ENCODE results near the gene ZNF253.
A peak's percentile ranks its signal among the peaks of the same experiment; 100 is the strongest.
"Not testable (repeated sequence)": the region's sequence is repeated elsewhere in the genome, so short reads cannot be mapped to it uniquely, and the experiment has no call there.

The ZNF253 gene

GRCh38 chr19:19823916-19824315 lies 41.8 kb upstream of the ZNF253 start:
- no peak for DNase-seq
- no peaks in the 10 kb centered on the region for H3K27me3 ChIP-seq (replicated peaks in 2 of 5; ENCODE audit: control insufficient read depth in 4 of 5, insufficient read depth in 5 of 5, low read length in 4 of 5)
- ChIA-PET POLR2A (no interaction called here), CTCF (no interaction called here)
- peaks cover 2 to 50% (median 17%) of the 10 kb centered on the region in 5 experiments for H3K9me3 ChIP-seq (ENCODE audit: control extremely low read depth in 1 of 5, control insufficient read depth in 4 of 5, insufficient read depth in 2 of 5, low read depth in 1 of 5, low read length in 4 of 5)
- WGBS (ENCODE audit: insufficient coverage): no CpG with 5 or more reads among the region's 2 CpGs
- peaks cover 0 to 7% (median 0%) of the 10 kb centered on the region in 4 experiments for H3K4me1 ChIP-seq (ENCODE audit: control extremely low read depth in 1 of 4, control insufficient read depth in 4 of 4, insufficient read depth in 4 of 4, low read length in 3 of 4)
- no peak overlapping the region for H3K4me3 ChIP-seq (ENCODE audit: control insufficient read depth in 1 of 7, extremely low read depth in 1 of 7, insufficient read depth in 4 of 7, low read depth in 2 of 7, low read length in 6 of 7)
- peaks cover under 1 to 12% (median 4%) of the 10 kb centered on the region in 4 experiments for H3K36me3 ChIP-seq (ENCODE audit: control insufficient read depth in 4 of 4, insufficient read depth in 4 of 4, low read length in 3 of 4)
- H3K27ac ChIP-seq (ENCODE audit: insufficient read depth in 1 of 2, low read depth in 1 of 2, low read length in 2 of 2, poor library complexity in 1 of 2, severe bottlenecking in 2 of 2): no peak overlapping the region

- no peak overlapping the region for H3K4me3 ChIP-seq (ENCODE audit: control insufficient read depth in 1 of 7, extremely low read depth in 1 of 7, insufficient read depth in 4 of 7, low read depth in 2 of 7, low read length in 6 of 7)
- no peaks in the 10 kb centered on the region for H3K27me3 ChIP-seq (replicated peaks in 2 of 5; ENCODE audit: control insufficient read depth in 4 of 5, insufficient read depth in 5 of 5, low read length in 4 of 5)
- 98% methylated on average over 6 of the region's 11 CpGs for WGBS (ENCODE audit: insufficient coverage)
- no peak for DNase-seq
- H3K4me1 ChIP-seq (ENCODE audit: control extremely low read depth in 1 of 4, control insufficient read depth in 4 of 4, insufficient read depth in 4 of 4, low read length in 3 of 4): peaks cover 0 to 3% (median 0%) of the 10 kb centered on the region in 4 experiments
- CTCF ChIA-PET: no interaction called here
- peaks cover 5 to 62% (median 36%) of the 10 kb centered on the region in 5 experiments for H3K9me3 ChIP-seq (ENCODE audit: control extremely low read depth in 1 of 5, control insufficient read depth in 4 of 5, insufficient read depth in 2 of 5, low read depth in 1 of 5, low read length in 4 of 5)
- no peak overlapping the region for H3K27ac ChIP-seq (ENCODE audit: insufficient read depth in 1 of 2, low read depth in 1 of 2, low read length in 2 of 2, poor library complexity in 1 of 2, severe bottlenecking in 2 of 2)
- no peaks in the 10 kb centered on the region for H3K36me3 ChIP-seq (ENCODE audit: control insufficient read depth in 4 of 4, insufficient read depth in 4 of 4, low read length in 3 of 4)
- POLR2A ChIA-PET: no interaction called here
Measured at GRCh38 chr19:19826875-19827274, 38.8 kb upstream of the ZNF253 start.

- no peaks in the 10 kb centered on the region for H3K4me1 ChIP-seq (ENCODE audit: control extremely low read depth in 1 of 4, control insufficient read depth in 4 of 4, insufficient read depth in 4 of 4, low read length in 3 of 4)
- peaks cover 19 to 70% (median 42%) of the 10 kb centered on the region in 5 experiments for H3K9me3 ChIP-seq (ENCODE audit: control extremely low read depth in 1 of 5, control insufficient read depth in 4 of 5, insufficient read depth in 2 of 5, low read depth in 1 of 5, low read length in 4 of 5)
- no peaks in the 10 kb centered on the region for H3K36me3 ChIP-seq (ENCODE audit: control insufficient read depth in 4 of 4, insufficient read depth in 4 of 4, low read length in 3 of 4)
- ChIA-PET CTCF (no interaction called here), POLR2A (no interaction called here)
- H3K27me3 ChIP-seq (replicated peaks in 2 of 5; ENCODE audit: control insufficient read depth in 4 of 5, insufficient read depth in 5 of 5, low read length in 4 of 5): no peaks in the 10 kb centered on the region
- H3K27ac ChIP-seq (ENCODE audit: insufficient read depth in 1 of 2, low read depth in 1 of 2, low read length in 2 of 2, poor library complexity in 1 of 2, severe bottlenecking in 2 of 2): no peak overlapping the region
- no peak overlapping the region for H3K4me3 ChIP-seq (ENCODE audit: control insufficient read depth in 1 of 7, extremely low read depth in 1 of 7, insufficient read depth in 4 of 7, low read depth in 2 of 7, low read length in 6 of 7)
- no peak for DNase-seq
Measured at GRCh38 chr19:19835560-19836038, 30.1 kb upstream of the ZNF253 start.

GRCh38 chr19:19847781-19848180 lies 17.9 kb upstream of the ZNF253 start:
- POLR2A ChIA-PET: interaction anchor here (0.6 kb wide), 1 partner anchor 18 kb away, joined by 3 read pairs; no protein-coding TSS in a partner anchor
- H3K4me3 ChIP-seq (ENCODE audit: control insufficient read depth in 1 of 7, extremely low read depth in 1 of 7, insufficient read depth in 4 of 7, low read depth in 2 of 7, low read length in 6 of 7): no peak overlapping the region
- no peaks in the 10 kb centered on the region for H3K36me3 ChIP-seq (ENCODE audit: control insufficient read depth in 4 of 4, insufficient read depth in 4 of 4, low read length in 3 of 4)
- H3K27ac ChIP-seq (ENCODE audit: insufficient read depth in 1 of 2, low read depth in 1 of 2, low read length in 2 of 2, poor library complexity in 1 of 2, severe bottlenecking in 2 of 2): no peak overlapping the region
- WGBS (ENCODE audit: insufficient coverage): over 99% methylated on average over 8 of the region's 12 CpGs
- H3K27me3 ChIP-seq (replicated peaks in 2 of 5; ENCODE audit: control insufficient read depth in 4 of 5, insufficient read depth in 5 of 5, low read length in 4 of 5): no peaks in the 10 kb centered on the region
- H3K4me1 ChIP-seq (ENCODE audit: control extremely low read depth in 1 of 4, control insufficient read depth in 4 of 4, insufficient read depth in 4 of 4, low read length in 3 of 4): peaks cover 0 to 12% (median 1%) of the 10 kb centered on the region in 4 experiments
- no peak for DNase-seq
- CTCF ChIA-PET: no interaction called here
- H3K9me3 ChIP-seq (ENCODE audit: control extremely low read depth in 1 of 5, control insufficient read depth in 4 of 5, insufficient read depth in 2 of 5, low read depth in 1 of 5, low read length in 4 of 5): peaks cover 1 to 26% (median 13%) of the 10 kb centered on the region in 5 experiments

- DNase-seq: no peak
- H3K27ac ChIP-seq (ENCODE audit: insufficient read depth in 1 of 2, low read depth in 1 of 2, low read length in 2 of 2, poor library complexity in 1 of 2, severe bottlenecking in 2 of 2): no peak overlapping the region
- ChIA-PET CTCF (no interaction called here), POLR2A (no interaction called here)
- peaks cover 0 to 12% (median 1%) of the 10 kb centered on the region in 4 experiments for H3K4me1 ChIP-seq (ENCODE audit: control extremely low read depth in 1 of 4, control insufficient read depth in 4 of 4, insufficient read depth in 4 of 4, low read length in 3 of 4)
- H3K4me3 ChIP-seq (ENCODE audit: control insufficient read depth in 1 of 7, extremely low read depth in 1 of 7, insufficient read depth in 4 of 7, low read depth in 2 of 7, low read length in 6 of 7): no peak overlapping the region
- H3K27me3 ChIP-seq (replicated peaks in 2 of 5; ENCODE audit: control insufficient read depth in 4 of 5, insufficient read depth in 5 of 5, low read length in 4 of 5): no peaks in the 10 kb centered on the region
- WGBS (ENCODE audit: insufficient coverage): no CpG with 5 or more reads among the region's 6 CpGs
- H3K9me3 ChIP-seq (ENCODE audit: control extremely low read depth in 1 of 5, control insufficient read depth in 4 of 5, insufficient read depth in 2 of 5, low read depth in 1 of 5, low read length in 4 of 5): peaks cover 1 to 23% (median 7%) of the 10 kb centered on the region in 5 experiments
- no peaks in the 10 kb centered on the region for H3K36me3 ChIP-seq (ENCODE audit: control insufficient read depth in 4 of 4, insufficient read depth in 4 of 4, low read length in 3 of 4)
Measured at GRCh38 chr19:19849056-19849455, 16.6 kb upstream of the ZNF253 start.

GRCh38 chr19:19851740-19852139 lies 13.9 kb upstream of the ZNF253 start:
- H3K9me3 ChIP-seq (ENCODE audit: control extremely low read depth in 1 of 5, control insufficient read depth in 4 of 5, insufficient read depth in 2 of 5, low read depth in 1 of 5, low read length in 4 of 5): peaks cover 0 to 16% (median 3%) of the 10 kb centered on the region in 5 experiments
- H3K36me3 ChIP-seq (ENCODE audit: control insufficient read depth in 4 of 4, insufficient read depth in 4 of 4, low read length in 3 of 4); CTCF ChIA-PET; H3K27me3 ChIP-seq (replicated peaks in 2 of 5; ENCODE audit: control insufficient read depth in 4 of 5, insufficient read depth in 5 of 5, low read length in 4 of 5): not testable (repeated sequence)
- peak overlapping the region in 2 of 7 experiments; percentile 3 for H3K4me3 ChIP-seq (ENCODE audit: control insufficient read depth in 1 of 7, extremely low read depth in 1 of 7, insufficient read depth in 4 of 7, low read depth in 2 of 7, low read length in 6 of 7)
- peak overlapping the region in 1 of 2 experiments; percentile 43 for H3K27ac ChIP-seq (ENCODE audit: insufficient read depth in 1 of 2, low read depth in 1 of 2, low read length in 2 of 2, poor library complexity in 1 of 2, severe bottlenecking in 2 of 2)
- peaks cover 0 to 12% (median 1%) of the 10 kb centered on the region in 4 experiments for H3K4me1 ChIP-seq (ENCODE audit: control extremely low read depth in 1 of 4, control insufficient read depth in 4 of 4, insufficient read depth in 4 of 4, low read length in 3 of 4)
- POLR2A ChIA-PET: interaction anchor here (0.7 kb wide), 1 partner anchor 75 kb away, joined by 3 read pairs; no protein-coding TSS in a partner anchor
- WGBS (ENCODE audit: insufficient coverage): 33% methylated on average over 2 of the region's 2 CpGs
- peak in 2 of 3 donors; percentile 55 to 67 for DNase-seq

- Histone ChIP-seq H3K36me3 (ENCODE audit: control insufficient read depth in 4 of 4, insufficient read depth in 4 of 4, low read length in 3 of 4) (no peaks in the 10 kb centered on the region), H3K4me1 (ENCODE audit: control extremely low read depth in 1 of 4, control insufficient read depth in 4 of 4, insufficient read depth in 4 of 4, low read length in 3 of 4) (no peaks in the 10 kb centered on the region), H3K27ac (ENCODE audit: insufficient read depth in 1 of 2, low read depth in 1 of 2, low read length in 2 of 2, poor library complexity in 1 of 2, severe bottlenecking in 2 of 2) (no peak overlapping the region), H3K9me3 (ENCODE audit: control extremely low read depth in 1 of 5, control insufficient read depth in 4 of 5, insufficient read depth in 2 of 5, low read depth in 1 of 5, low read length in 4 of 5) (peaks cover 3 to 31% (median 20%) of the 10 kb centered on the region in 5 experiments), H3K4me3 (ENCODE audit: control insufficient read depth in 1 of 7, extremely low read depth in 1 of 7, insufficient read depth in 4 of 7, low read depth in 2 of 7, low read length in 6 of 7) (no peak overlapping the region), H3K27me3 (replicated peaks in 2 of 5; ENCODE audit: control insufficient read depth in 4 of 5, insufficient read depth in 5 of 5, low read length in 4 of 5) (peaks cover 0 to 12% (median 0%) of the 10 kb centered on the region in 5 experiments)
- DNase-seq: no peak
- ChIA-PET CTCF (no interaction called here), POLR2A (no interaction called here)
- WGBS (ENCODE audit: insufficient coverage): 100% methylated on average over 2 of the region's 2 CpGs
Measured at GRCh38 chr19:19858751-19859150, 6.9 kb upstream of the ZNF253 start.

Measured in common myeloid progenitor, CD34-positive (primary cell).